ENCODE measurements around the gene TMEM175. TPM values are rescaled to one million over a fixed set of nuclear protein-coding genes. Genes with fewer than 3 reads are reported as not detected.
"Not testable (repeated sequence)": the region's sequence is repeated elsewhere in the genome, so short reads cannot be mapped to it uniquely, and the experiment has no call there.

TMEM175 gene
- total RNA-seq, 1 experiment from 2014 or later = 18.5 TPM

DNA sequence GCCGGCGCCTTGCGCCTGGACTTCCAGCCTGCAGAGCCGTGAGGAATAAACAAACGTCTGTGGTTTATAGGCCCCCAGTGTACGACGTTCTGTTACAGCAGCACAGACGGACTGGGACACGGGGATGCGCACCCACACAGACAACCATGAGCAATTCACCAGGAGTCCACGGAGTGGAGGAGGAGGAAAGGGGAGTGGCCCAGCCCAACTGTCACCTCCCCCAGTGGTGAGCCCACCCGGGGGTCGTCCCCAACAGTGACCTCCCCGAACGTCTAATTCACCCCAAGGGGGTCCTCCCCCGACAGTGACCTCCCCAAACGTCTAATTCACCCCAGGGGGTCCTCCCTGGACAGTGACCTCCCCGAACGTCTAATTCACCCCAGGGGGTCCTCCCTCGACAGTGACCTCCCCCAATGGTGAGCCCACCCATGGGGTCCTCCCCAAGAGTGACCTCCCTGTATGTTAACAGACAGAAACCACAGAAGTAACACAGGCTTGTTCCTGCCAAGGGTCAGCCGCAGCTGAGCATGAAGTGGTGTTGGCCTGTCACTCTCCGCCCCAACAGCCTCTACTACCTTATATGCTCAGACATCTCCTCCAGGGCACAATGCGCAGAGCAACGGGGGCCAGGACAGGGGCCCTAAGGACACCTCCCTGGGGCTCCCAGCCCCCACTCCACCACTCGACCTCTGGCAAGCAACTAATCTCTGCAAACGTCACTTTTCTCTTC, 6.3 kb upstream of the TMEM175 start:
- Histone ChIP-seq H3K9me2 (replicated peaks; ENCODE audit: low read length) (no peaks in the 10 kb centered on the region), H3K9ac (ENCODE audit: low read length) (no peak overlapping the region), H2AFZ (ENCODE audit: low read length) (no peak overlapping the region), H3K79me2 (ENCODE audit: low read length) (peaks cover 87% of the 10 kb centered on the region), H3K4me1 (ENCODE audit: insufficient read depth, low read length) (peaks cover 16% of the 10 kb centered on the region), H4K20me1 (ENCODE audit: low read length) (peaks cover 22% of the 10 kb centered on the region), H3K27me3 (ENCODE audit: low read length) (no peaks in the 10 kb centered on the region), H3K4me2 (ENCODE audit: low read length) (no peak overlapping the region), H3F3A (ENCODE audit: low read length, unreplicated experiment) (no peaks in the 10 kb centered on the region), H3K36me3 (ENCODE audit: low read depth, low read length) (no peaks in the 10 kb centered on the region), H3K4me3 (ENCODE audit: low read length) (no peak overlapping the region), H3K9me3 (ENCODE audit: low read length) (no peaks in the 10 kb centered on the region), H3K27ac (ENCODE audit: low read length) (no peak overlapping the region)
- no peak for ATAC-seq
- CTCF ChIA-PET = no interaction called here
- TF ChIP-seq EZH2phosphoT487 (IDR thresholded peaks at IDR 0.05; ENCODE audit: borderline replicate concordance, low read length) (no peak), EZH2 (IDR thresholded peaks at IDR 0.05; ENCODE audit: low read length, unreplicated experiment) (no peak)
- TF ChIP-seq, protein P1, sequence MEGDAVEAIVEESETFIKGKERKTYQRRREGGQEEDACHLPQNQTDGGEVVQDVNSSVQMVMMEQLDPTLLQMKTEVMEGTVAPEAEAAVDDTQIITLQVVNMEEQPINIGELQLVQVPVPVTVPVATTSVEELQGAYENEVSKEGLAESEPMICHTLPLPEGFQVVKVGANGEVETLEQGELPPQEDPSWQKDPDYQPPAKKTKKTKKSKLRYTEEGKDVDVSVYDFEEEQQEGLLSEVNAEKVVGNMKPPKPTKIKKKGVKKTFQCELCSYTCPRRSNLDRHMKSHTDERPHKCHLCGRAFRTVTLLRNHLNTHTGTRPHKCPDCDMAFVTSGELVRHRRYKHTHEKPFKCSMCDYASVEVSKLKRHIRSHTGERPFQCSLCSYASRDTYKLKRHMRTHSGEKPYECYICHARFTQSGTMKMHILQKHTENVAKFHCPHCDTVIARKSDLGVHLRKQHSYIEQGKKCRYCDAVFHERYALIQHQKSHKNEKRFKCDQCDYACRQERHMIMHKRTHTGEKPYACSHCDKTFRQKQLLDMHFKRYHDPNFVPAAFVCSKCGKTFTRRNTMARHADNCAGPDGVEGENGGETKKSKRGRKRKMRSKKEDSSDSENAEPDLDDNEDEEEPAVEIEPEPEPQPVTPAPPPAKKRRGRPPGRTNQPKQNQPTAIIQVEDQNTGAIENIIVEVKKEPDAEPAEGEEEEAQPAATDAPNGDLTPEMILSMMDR (conservative IDR thresholded peaks at IDR 0.05; ENCODE audit: low read depth, low read length) = no peak
- no peak for DNase-seq
- POLR2A ChIA-PET (ENCODE audit: unreplicated experiment) = no interaction called here
- intact Hi-C loops (cut with micrococcal nuclease) = no loop called here
- BruUV-seq (replicated peaks) = no TSS peak

- H3K27ac ChIP-seq (ENCODE audit: low read length) = no peak overlapping the region
- no peak overlapping the region for H3K4me3 ChIP-seq (ENCODE audit: low read length)
- DNase-seq = peak; percentile 17
- intact Hi-C loops (cut with micrococcal nuclease) = no loop called here
- CTCF ChIA-PET = no interaction called here
- no peaks in the 10 kb centered on the region for H3K9me3 ChIP-seq (ENCODE audit: low read length)
- no peaks in the 10 kb centered on the region for H3F3A ChIP-seq (ENCODE audit: low read length, unreplicated experiment)
- peaks cover 17% of the 10 kb centered on the region for H3K4me1 ChIP-seq (ENCODE audit: insufficient read depth, low read length)
- peaks cover 25% of the 10 kb centered on the region for H4K20me1 ChIP-seq (ENCODE audit: low read length)
- H3K9ac ChIP-seq (ENCODE audit: low read length) = no peak overlapping the region
- TF ChIP-seq EZH2 (IDR thresholded peaks at IDR 0.05; ENCODE audit: low read length, unreplicated experiment) = no peak
- TF ChIP-seq, protein P1 (conservative IDR thresholded peaks at IDR 0.05; ENCODE audit: low read depth, low read length) = peak; percentile 42
- no peak for TF ChIP-seq EZH2phosphoT487 (IDR thresholded peaks at IDR 0.05; ENCODE audit: borderline replicate concordance, low read length)
- no peak for ATAC-seq
- no peaks in the 10 kb centered on the region for H3K27me3 ChIP-seq (ENCODE audit: low read length)
- POLR2A ChIA-PET (ENCODE audit: unreplicated experiment) = no interaction called here
- no peaks in the 10 kb centered on the region for H3K9me2 ChIP-seq (replicated peaks; ENCODE audit: low read length)
- BruUV-seq (replicated peaks) = no TSS peak
- H2AFZ ChIP-seq (ENCODE audit: low read length) = no peak overlapping the region
- no peaks in the 10 kb centered on the region for H3K36me3 ChIP-seq (ENCODE audit: low read depth, low read length)
- H3K79me2 ChIP-seq (ENCODE audit: low read length) = peaks cover 87% of the 10 kb centered on the region
- H3K4me2 ChIP-seq (ENCODE audit: low read length) = no peak overlapping the region
These were observed 5.7 kb upstream of the TMEM175 start for GRCh38 chr4:926538-926937.

GRCh38 chr4:927566-927965, 4.7 kb upstream of the TMEM175 start:
- peaks cover 25% of the 10 kb centered on the region for H4K20me1 ChIP-seq (ENCODE audit: low read length)
- H3K79me2 ChIP-seq (ENCODE audit: low read length) = peaks cover 85% of the 10 kb centered on the region
- H3K27me3 ChIP-seq (ENCODE audit: low read length); intact Hi-C loops (cut with micrococcal nuclease); H3K4me2 ChIP-seq (ENCODE audit: low read length); H3K9me2 ChIP-seq (replicated peaks; ENCODE audit: low read length); CTCF ChIA-PET; H3K36me3 ChIP-seq (ENCODE audit: low read depth, low read length); POLR2A ChIA-PET (ENCODE audit: unreplicated experiment); ATAC-seq; BruUV-seq (replicated peaks); DNase-seq; H3K9me3 ChIP-seq (ENCODE audit: low read length); H3K27ac ChIP-seq (ENCODE audit: low read length); H2AFZ ChIP-seq (ENCODE audit: low read length); H3K4me3 ChIP-seq (ENCODE audit: low read length); H3K9ac ChIP-seq (ENCODE audit: low read length); H3F3A ChIP-seq (ENCODE audit: low read length, unreplicated experiment): not testable (repeated sequence)
- peaks cover 17% of the 10 kb centered on the region for H3K4me1 ChIP-seq (ENCODE audit: insufficient read depth, low read length)

All from PC-3 (cell line).